CD4-positive, alpha-beta T cell (primary cell): Measurements from ENCODE around the gene WDR91. TPM values are rescaled to one million over a fixed set of nuclear protein-coding genes. Genes with fewer than 3 reads are reported as not detected.
A peak's percentile ranks its signal among the peaks of the same experiment; 100 is the strongest.

Experiments used
- ATAC-seq: fragments of 200-7000 bp; cut with Tn5 transposase; one replicate; pipeline ENCODE4 v1.10.0; 2022; ENCODE audit warnings: mild to moderate bottlenecking; ENCODE audit not compliant: poor library complexity
- CTCF ChIA-PET: fragments of 350-600 bp; sonication (Branson Sonifier 250); formaldehyde crosslinking; loops from one replicate; lab custom pipeline; 2021; ENCODE audit warnings: antibody characterized with exemption, inconsistent platforms; lab: Charles Lee
- POLR2A ChIA-PET: fragments of 350-600 bp; sonication (Branson Sonifier 250); formaldehyde crosslinking; loops from one replicate; lab custom pipeline; 2021; ENCODE audit warnings: antibody characterized with exemption, inconsistent platforms; lab: Charles Lee
- DNase-seq, 14 experiments: peaks; one replicate each; pipeline ENCODE4 v3.0.0-alpha.2; 2013 to 2020; ENCODE audit warnings: mixed read lengths in 2 of 14
- H3K27ac ChIP-seq, 2 donors: one replicate each; pipeline versions ENCODE4 v1.5.1 to v1.7.0; 2013; ENCODE audit warnings: low read length in 2 of 2, low read depth in 1 of 2, mild to moderate bottlenecking in 1 of 2
- H3K27me3 ChIP-seq, 2 experiments: 1 replicate in 1 of 2; 2 replicates in 1 of 2; pipeline versions ENCODE4 v1.6.1 to v1.7.0; 2013; ENCODE audit warnings: low read length in 2 of 2, control low read depth in 1 of 2, mild to moderate bottlenecking in 1 of 2, moderate library complexity in 1 of 2; ENCODE audit not compliant: insufficient read depth in 2 of 2, control insufficient read depth in 1 of 2
- H3K36me3 ChIP-seq: one replicate; pipeline ENCODE4 v1.6.1; 2013; ENCODE audit warnings: low read length, control low read depth; ENCODE audit not compliant: insufficient read depth
- H3K4me1 ChIP-seq: one replicate; pipeline ENCODE4 v1.6.1; 2013; ENCODE audit warnings: low read length, control low read depth; ENCODE audit not compliant: insufficient read depth
- H3K4me3 ChIP-seq: one replicate; pipeline ENCODE4 v1.5.1; 2013; ENCODE audit warnings: mild to moderate bottlenecking, low read length, moderate library complexity
- H3K9me3 ChIP-seq, 2 experiments: 1 replicate in 1 of 2; 2 replicates in 1 of 2; pipeline versions ENCODE4 v1.6.1 to v1.7.0; 2013; ENCODE audit warnings: low read length in 2 of 2, mild to moderate bottlenecking in 2 of 2, control low read depth in 1 of 2, moderate library complexity in 1 of 2; ENCODE audit not compliant: control insufficient read depth in 1 of 2, insufficient read depth in 1 of 2
- H3K27ac Mint-ChIP-seq: one replicate; pipeline ENCODE4 v1.8.0; 2020; ENCODE audit warnings: mixed read lengths
- H3K27me3 Mint-ChIP-seq: one replicate; pipeline ENCODE4 v1.8.0; 2021; ENCODE audit warnings: mixed read lengths
- H3K36me3 Mint-ChIP-seq: one replicate; pipeline ENCODE4 v1.8.0; 2021; ENCODE audit warnings: low read depth, mixed read lengths
- H3K4me1 Mint-ChIP-seq: one replicate; pipeline ENCODE4 v1.8.0; 2021; ENCODE audit warnings: low read depth, mixed read lengths
- H3K4me3 Mint-ChIP-seq: one replicate; pipeline ENCODE4 v1.8.0; 2020; ENCODE audit warnings: mild to moderate bottlenecking, mixed read lengths
- H3K9me3 Mint-ChIP-seq: one replicate; pipeline ENCODE4 v1.8.0; 2020; ENCODE audit warnings: mixed read lengths
- CTCF ChIP-seq: fragments of 200-600 bp; IDR thresholded peaks from one replicate; pipeline ENCODE4 v1.8.0; 2022; ENCODE audit warnings: antibody characterized with exemption, mild to moderate bottlenecking
- intact Hi-C, 2 experiments: fragments of 100-400 bp; cut with DNase I in 1 of 2; cut with micrococcal nuclease in 1 of 2; formaldehyde crosslinking; loops; one replicate each; pipeline versions ENCODE4 v1.15.1 to v1.9.0; 2023 to 2025; cut with DNase I, micrococcal nuclease
- total RNA-seq, 174 experiments: library from RNA in 2 of 174; stranded (reverse) in 2 of 174; gene quantifications; one replicate each; pipeline ENCODE4 v1.2.3 and lab custom pipeline; 2021 to 2026

WDR91 gene
- total RNA-seq, 2 experiments from 2014 or later, result 39.9 to 41.7 TPM

GRCh38 chr7:135147899-135148721 lies 63.2 kb downstream of the WDR91 start, which contains the start of gene TMEM140:
TSS of gene TMEM140 (plus strand) at chr7:135148072. CDS start at chr7:135164442, 16,370 bp downstream.
- ChIA-PET CTCF (interaction anchor here (0.8 to 7.2 kb wide), 3 partner anchors 13 to 161 kb away, joined by 3 to 53 read pairs (median 15); partner anchors contain the start of genes AGBL3 and CYREN), POLR2A (interaction anchor here (0.7 to 4.7 kb wide), 22 partner anchors 9 to 831 kb away, joined by 3 to 111 read pairs (median 5); partner anchors contain the start of genes AGBL3, AKR1B1, BPGM and CNOT4)
- Mint-ChIP-seq H3K27me3 (no peaks in the 10 kb centered on the region), H3K9me3 (peaks cover 3% of the 10 kb centered on the region), H3K27ac (peak within 1 kb of the TSS; percentile 98), H3K36me3 (peaks cover 44% of the 10 kb centered on the region), H3K4me1 (peaks cover 81% of the 10 kb centered on the region), H3K4me3 (peak within 1 kb of the TSS; percentile 91)
- DNase-seq (peak; percentile 35 to 91 (median 58)), ATAC-seq (peak; percentile 79)
- H3K4me1 ChIP-seq, result peaks cover 32% of the 10 kb centered on the region
- TF ChIP-seq CTCF, result no peak
- intact Hi-C loops, result loop anchor here (1.0 to 10.0 kb wide), 5 partner anchors 22 to 503 kb away; partner anchors contain the start of genes AGBL3 (in 2 of the 2), BPGM (in 1 of the 2) and CYREN (in 1 of the 2)
- H3K27me3 ChIP-seq, result no peaks in the 10 kb centered on the region
- H3K36me3 ChIP-seq, result peaks cover 12% of the 10 kb centered on the region
- no peaks in the 10 kb centered on the region for H3K9me3 ChIP-seq
- peak within 1 kb of the TSS; percentile 87 to 89 for H3K27ac ChIP-seq
- peak within 1 kb of the TSS; percentile 69 for H3K4me3 ChIP-seq

- peaks cover 74% of the 10 kb centered on the region for H3K4me1 Mint-ChIP-seq
- Histone ChIP-seq H3K27ac (peak overlapping the region; percentile 87 to 89), H3K4me3 (peak overlapping the region; percentile 69), H3K27me3 (no peaks in the 10 kb centered on the region), H3K9me3 (no peaks in the 10 kb centered on the region), H3K36me3 (peaks cover 12% of the 10 kb centered on the region), H3K4me1 (peaks cover 32% of the 10 kb centered on the region)
- peaks cover 37% of the 10 kb centered on the region for H3K36me3 Mint-ChIP-seq
- POLR2A ChIA-PET, result interaction anchor here (0.7 to 4.7 kb wide), 22 partner anchors 10 to 830 kb away, joined by 3 to 111 read pairs (median 5); partner anchors contain the start of genes AGBL3, AKR1B1, BPGM and CNOT4
- H3K9me3 Mint-ChIP-seq, result no peaks in the 10 kb centered on the region
- CTCF ChIA-PET, result interaction anchor here (1.7 to 7.2 kb wide), 2 partner anchors 22 to 161 kb away, joined by 15 to 53 read pairs; partner anchors contain the start of genes AGBL3 and CYREN
- peak overlapping the region; percentile 91 for H3K4me3 Mint-ChIP-seq
- peak in 4 of 14 experiments; percentile 40 to 74 (median 56) for DNase-seq
- no peaks in the 10 kb centered on the region for H3K27me3 Mint-ChIP-seq
- TF ChIP-seq CTCF, result no peak
- peak; percentile 25 for ATAC-seq
- intact Hi-C loops, result loop anchor here (5.0 to 10.0 kb wide), 3 partner anchors 160 to 503 kb away; partner anchors contain the start of genes AGBL3 (in 1 of the 2) and BPGM (in 1 of the 2)
- peak overlapping the region; percentile 98 for H3K27ac Mint-ChIP-seq
Observed at GRCh38 chr7:135147341-135147898, 63.9 kb downstream of the WDR91 start.
